Activated CD8-positive, alpha-beta memory T cell treated with anti-CD3 and anti-CD28 coated beads, Interleukin-2, amount 50 U/mL, for 4 hours (primary cell): ENCODE results near the gene DNAJC7.
"Not testable (repeated sequence)": the region's sequence is repeated elsewhere in the genome, so short reads cannot be mapped to it uniquely, and the experiment has no call there.

Source experiments
- DNase-seq: peaks from one replicate; pipeline ENCODE4 v3.0.0-alpha.2; 2020

DNAJC7 gene

DNA sequence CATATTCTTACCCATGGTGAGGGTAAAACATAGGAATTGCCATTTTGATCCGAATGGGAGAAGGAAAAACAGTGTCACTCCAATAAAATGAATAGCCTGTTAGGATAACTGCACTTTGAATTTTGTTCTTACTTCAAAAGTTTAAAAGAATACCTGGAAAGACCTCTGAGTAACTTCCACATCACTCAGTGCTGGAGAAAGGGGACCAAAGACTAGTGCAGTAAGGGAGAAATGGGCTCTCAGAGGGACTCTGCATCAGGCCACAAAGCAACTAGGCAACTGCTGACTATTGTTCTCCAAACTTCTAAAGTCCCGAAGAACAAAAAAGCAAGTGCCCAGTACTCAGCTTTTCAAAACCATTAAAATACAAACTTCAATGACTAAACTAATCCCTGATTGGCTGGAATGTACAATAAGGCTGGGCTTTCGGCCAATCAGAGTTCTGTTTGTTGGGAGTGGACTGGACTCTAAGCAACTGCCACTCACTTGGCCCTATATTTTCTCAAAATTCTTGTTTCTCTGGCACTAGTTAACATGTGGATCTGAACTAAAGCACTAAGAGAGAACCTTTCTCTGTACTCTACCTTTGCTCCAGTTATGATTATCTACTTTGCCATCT lies 6.2 kb downstream of the DNAJC7 start:
- DNase-seq: no peak

GRCh38 chr17:42010266-42010680 lies 7.0 kb downstream of the DNAJC7 start:
- DNase-seq: not testable (repeated sequence)

DNA sequence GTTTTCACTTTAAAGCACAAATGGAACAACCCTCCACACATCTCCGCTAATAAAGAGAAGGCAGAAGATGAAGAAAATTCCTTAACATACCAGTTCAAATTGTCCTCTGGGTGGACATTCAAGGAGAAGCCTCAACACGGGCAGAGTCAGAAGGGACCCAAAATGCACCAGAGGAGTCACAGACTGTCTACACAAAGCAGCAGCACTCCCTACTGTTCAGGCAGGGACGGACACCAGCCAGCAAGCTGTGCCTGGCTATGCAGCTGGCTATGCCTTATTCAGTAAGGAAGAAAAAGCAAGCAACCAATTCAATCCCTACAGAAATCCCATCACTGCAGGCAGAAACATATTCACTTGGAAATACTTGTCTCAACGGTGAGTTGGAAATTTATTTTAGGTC lies 8.1 kb downstream of the DNAJC7 start:
- no peak for DNase-seq

- DNase-seq: no peak
Observed at GRCh38 chr17:42005166-42005565, 12.1 kb downstream of the DNAJC7 start.

DNA sequence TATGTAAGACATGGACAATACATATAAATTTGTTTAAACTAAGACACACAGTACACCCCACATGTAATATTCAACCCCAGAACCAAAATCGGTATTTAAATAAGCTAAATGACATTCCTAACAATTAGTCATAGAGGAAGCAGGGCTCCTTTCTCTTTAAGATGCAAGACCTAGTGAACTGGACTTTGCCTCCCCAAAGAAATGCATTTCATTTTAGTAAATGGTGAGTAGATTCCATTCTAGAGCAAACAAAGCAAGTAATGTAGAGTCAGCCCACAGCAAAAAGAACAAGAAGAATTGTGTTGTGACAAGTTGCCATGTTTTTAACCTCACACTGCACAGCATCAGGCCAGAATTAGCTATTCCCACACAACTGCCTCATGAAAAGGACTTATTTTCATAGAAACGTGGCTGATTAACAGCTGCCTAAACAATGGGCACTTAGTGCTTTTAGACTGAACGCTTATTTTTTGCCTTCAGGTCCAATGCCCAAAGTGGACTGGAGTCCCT lies 14.4 kb downstream of the DNAJC7 start:
- no peak for DNase-seq

GRCh38 chr17:42002175-42002791 lies 15.0 kb downstream of the DNAJC7 start:
- no peak for DNase-seq

DNA sequence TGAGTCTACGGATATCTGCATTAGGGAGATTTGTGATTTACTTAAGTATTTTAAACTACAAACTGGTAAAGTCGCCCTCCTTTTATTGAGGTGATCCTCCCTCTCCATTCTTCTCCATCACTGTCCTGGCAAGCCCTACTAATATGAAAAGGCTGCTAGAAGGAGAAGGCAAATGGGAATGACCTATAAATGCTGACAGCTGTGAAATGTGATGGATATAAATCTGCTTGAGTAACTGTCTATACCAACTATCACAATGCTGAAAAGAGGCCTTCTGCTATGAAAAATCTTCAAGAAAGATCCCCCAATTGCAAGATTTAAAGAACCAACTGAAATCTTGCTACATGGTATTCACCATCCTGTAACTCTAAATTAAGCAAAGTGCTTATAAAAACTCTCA lies 15.5 kb downstream of the DNAJC7 start:
- DNase-seq: no peak

DNA sequence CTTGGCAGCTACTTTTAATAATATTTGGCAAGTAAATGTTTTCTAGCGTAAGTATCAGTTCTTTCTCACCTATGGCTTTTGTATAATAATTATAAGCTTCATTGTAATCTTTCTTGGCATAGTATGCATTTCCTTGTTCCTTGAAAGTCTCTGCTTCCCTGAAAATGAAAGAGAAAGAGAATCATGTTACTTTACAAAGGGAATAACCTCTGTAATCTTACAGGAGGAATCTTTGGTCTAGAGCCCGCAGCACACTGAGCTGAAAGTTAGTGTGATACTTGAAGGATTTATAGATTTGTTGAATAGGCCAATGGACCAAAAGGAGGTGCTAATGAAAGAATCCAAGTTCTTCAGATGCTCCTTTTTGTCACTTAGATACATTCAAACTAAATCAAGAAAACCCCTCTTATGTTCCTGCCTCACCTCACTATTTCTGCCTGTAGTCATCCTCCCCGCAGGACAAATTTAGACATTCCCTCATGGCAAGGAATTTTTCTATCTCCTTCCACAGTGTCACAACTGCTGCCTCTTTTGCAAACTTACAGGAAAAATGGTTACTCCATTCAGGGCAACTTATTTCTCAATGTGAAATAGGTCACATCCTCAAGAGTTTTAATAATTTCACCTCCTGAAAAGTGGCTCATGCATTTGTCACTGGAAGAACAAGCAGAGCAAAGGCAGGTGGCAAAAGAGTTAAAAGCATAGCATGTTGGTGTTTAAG lies 16.7 kb downstream of the DNAJC7 start:
- DNase-seq: no peak

- no peak for DNase-seq
Observed at GRCh38 chr17:41998497-41998896, 18.7 kb downstream of the DNAJC7 start.

GRCh38 chr17:41996855-41997164 lies 20.4 kb downstream of the DNAJC7 start:
- no peak for DNase-seq

DNA sequence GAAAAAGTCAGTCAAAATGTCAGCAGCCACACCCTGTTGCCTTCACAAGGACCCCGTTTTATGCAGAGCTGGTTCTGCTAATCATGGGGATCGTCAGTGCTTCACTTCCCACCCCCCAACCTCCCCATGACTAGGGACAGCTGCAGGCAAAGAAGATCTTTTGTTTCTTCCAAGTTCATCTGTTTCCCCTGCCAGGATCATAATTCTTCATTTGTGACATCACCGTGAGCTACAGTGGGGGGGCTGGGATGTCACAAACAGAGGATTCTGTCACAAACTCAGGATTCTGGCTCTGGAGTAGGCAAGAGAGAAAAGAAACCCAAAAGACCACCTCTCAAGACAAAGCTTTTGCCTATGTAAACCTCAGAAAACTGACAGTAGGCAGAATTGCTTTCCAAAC lies 24.7 kb downstream of the DNAJC7 start:
- no peak for DNase-seq

DNA sequence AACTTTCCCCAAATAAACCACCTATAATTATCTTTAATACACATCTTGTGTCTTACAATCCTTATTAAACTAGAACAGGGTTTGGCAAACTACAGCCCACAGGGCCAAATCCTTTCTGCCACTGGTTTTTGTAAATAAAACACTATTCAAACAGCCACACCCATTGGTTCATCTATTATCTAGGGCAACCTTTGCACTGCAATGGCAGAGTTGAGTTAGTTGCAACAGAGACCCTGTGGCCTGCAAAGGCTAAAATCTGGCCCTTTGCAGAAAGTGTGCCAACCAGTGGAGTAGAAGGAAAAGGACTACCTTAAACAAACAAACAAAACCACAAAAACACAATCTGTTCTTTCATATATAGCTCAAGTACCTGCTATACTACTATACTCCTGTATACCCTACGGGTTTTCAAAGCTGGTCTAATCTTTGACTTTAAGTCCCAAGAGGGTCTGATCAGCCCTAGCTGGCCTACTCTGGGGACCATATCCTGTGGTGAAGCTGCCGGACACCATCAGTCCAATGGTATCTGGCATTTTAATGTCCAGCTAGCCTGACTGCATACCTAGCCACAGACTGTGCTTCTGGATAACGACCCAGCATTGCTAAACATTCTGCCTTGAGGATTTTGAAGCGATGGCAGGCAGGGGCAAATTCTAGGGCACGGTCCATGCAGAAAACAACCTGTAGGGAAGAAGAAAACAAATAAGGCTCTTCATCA lies 27.4 kb downstream of the DNAJC7 start:
- no peak for DNase-seq

DNA sequence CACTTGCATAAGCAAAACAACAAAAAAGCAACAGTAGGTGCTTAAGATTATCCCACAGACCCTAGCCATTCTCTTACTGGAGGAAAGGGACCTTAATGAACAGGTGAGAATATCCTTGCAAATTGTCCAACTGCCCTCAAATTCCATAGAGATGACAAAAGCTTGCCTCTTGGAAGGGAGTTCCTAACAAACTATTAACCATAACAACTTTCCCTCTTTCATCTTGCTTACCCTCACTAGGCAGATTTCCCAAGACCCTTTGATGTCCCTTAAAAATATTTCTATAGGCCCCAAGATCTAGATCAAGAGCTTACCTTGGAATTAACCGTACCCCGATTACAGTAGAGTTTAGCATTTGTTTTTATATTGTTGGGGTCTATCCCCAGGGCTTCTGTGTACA lies 28.8 kb downstream of the DNAJC7 start:
- DNase-seq: no peak

- no peak for DNase-seq
Observed at GRCh38 chr17:41987642-41988041, 29.6 kb downstream of the DNAJC7 start.

- DNase-seq: no peak
Observed at GRCh38 chr17:41986634-41987033, 30.6 kb downstream of the DNAJC7 start.

- no peak for DNase-seq
Observed at GRCh38 chr17:41985919-41986318, 31.3 kb downstream of the DNAJC7 start.

DNA sequence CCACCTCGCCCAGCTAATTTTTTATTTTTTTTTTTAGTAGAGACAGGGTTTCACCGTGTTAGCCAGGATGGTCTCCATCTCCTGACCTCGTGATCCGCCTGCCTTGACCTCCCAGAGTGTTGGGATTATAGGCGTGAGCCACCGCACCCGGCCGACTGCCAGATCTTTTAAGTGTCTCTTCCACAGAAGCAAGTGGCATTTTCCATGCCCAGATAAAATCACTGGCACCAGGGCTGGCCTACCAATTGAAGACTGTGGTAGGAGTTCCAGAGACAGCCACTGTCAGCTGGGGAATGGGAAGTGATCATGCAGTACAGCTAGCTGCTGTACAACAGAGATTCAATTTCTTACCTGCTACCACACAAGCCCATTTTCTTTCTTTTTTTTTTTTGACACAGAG lies 32.8 kb downstream of the DNAJC7 start:
- DNase-seq: no peak

- DNase-seq: no peak
Observed at GRCh38 chr17:41982026-41982760, 35.0 kb downstream of the DNAJC7 start.

GRCh38 chr17:41977991-41978390 lies 39.2 kb downstream of the DNAJC7 start:
- no peak for DNase-seq

- DNase-seq: no peak
Observed at GRCh38 chr17:41976142-41976768, 41.0 kb downstream of the DNAJC7 start.

GRCh38 chr17:41975099-41976083 lies 41.8 kb downstream of the DNAJC7 start:
- no peak for DNase-seq
